Stomach (tissue), 9 donors: ENCODE results near the gene BATF. TPM values are rescaled to one million over a fixed set of nuclear protein-coding genes. Genes with fewer than 3 reads are reported as not detected.

Experiments used
- DNase-seq, 2 donors: peaks; one replicate each; pipeline versions ENCODE4 v3.0.0 to v3.0.0-alpha.2; 2013 to 2019
- H3K27ac ChIP-seq, 5 donors: fragments of 200-600 bp in 4 of 5; sonication (generic) in 4 of 5; one replicate each; pipeline ENCODE4 v1.5.1; 2013 to 2019; ENCODE audit warnings: mild to moderate bottlenecking in 1 of 5, moderate library complexity in 1 of 5
- H3K27me3 ChIP-seq, 3 donors: fragments of 200-600 bp; sonication (generic); one replicate each; pipeline ENCODE4 v1.5.1; 2017 to 2019; ENCODE audit warnings: mixed run types in 1 of 3
- H3K36me3 ChIP-seq, 4 donors: fragments of 200-600 bp; sonication (generic); 1 replicate in 3 of 4; 2 replicates in 1 of 4; pipeline ENCODE4 v1.5.1; 2016 to 2019
- H3K4me1 ChIP-seq, 4 donors: fragments of 200-600 bp; sonication (generic); one replicate each; pipeline ENCODE4 v1.5.1; 2016 to 2019
- H3K4me3 ChIP-seq, 4 donors: fragments of 200-600 bp; sonication (generic) in 3 of 4; one replicate each; pipeline ENCODE4 v1.5.1; 2016 to 2019; ENCODE audit warnings: mild to moderate bottlenecking in 1 of 4
- H3K9me3 ChIP-seq, 4 donors: fragments of 200-600 bp; sonication (generic); one replicate each; pipeline ENCODE4 v1.5.1; 2016 to 2019
- EP300 ChIP-seq: sonication (generic); formaldehyde crosslinking; IDR thresholded peaks from one replicate; pipeline ENCODE4 v1.6.1; 2017; ENCODE audit warnings: antibody characterized with exemption
- POLR2A ChIP-seq, 4 donors: fragments of 450-650 bp; IDR thresholded peaks; one replicate each; pipeline ENCODE4 v1.6.1; 2016; ENCODE audit warnings: antibody characterized with exemption in 4 of 4, control low read depth in 2 of 4, mild to moderate bottlenecking in 1 of 4, moderate library complexity in 1 of 4
- POLR2AphosphoS5 ChIP-seq, 3 donors: sonication (generic); formaldehyde crosslinking; IDR thresholded peaks; one replicate each; pipeline ENCODE4 v1.6.1; 2016; ENCODE audit warnings: antibody characterized with exemption in 3 of 3
- WGBS, 5 donors: extraction: QIAGEN DNeasy Blood & Tissue Kit in 3 of 5; methylation state at CpG; one replicate each; pipeline versions ENCODE4 v1.1.5 to v1.1.7; 2013 to 2018; 5-methylcytosine and 5-hydroxymethylcytosine counted together
- intact Hi-C: fragments of 100-400 bp; cut with DNase I; formaldehyde crosslinking; loops from one replicate; pipeline ENCODE4 v1.15.1; 2023; ENCODE audit warnings: low total_unique reads
- polyA plus RNA-seq, 3 donors: library from polyadenylated mRNA; stranded (reverse); fragments of 200-250 nt; gene quantifications; one replicate each; pipeline ENCODE4 v1.2.3, GENCODE V29; 2013
- total RNA-seq, 5 donors: library from RNA; depleted of rRNA; stranded (reverse); fragments of >200 nt; gene quantifications; one replicate each; pipeline versions ENCODE4 v1.1.0 to v1.2.3, GENCODE V29; 2014 to 2016
- TF ChIP-seq, protein P1 (sequence below), 7 experiments: fragments of 450-650 bp in 4 of 7; fragments of 200-600 bp in 3 of 7; sonication (generic) in 3 of 7; IDR thresholded peaks; one replicate each; pipeline ENCODE4 v1.5.1; 2016 to 2019; ENCODE audit warnings: antibody characterized with exemption in 7 of 7, control low read depth in 2 of 7, mild to moderate bottlenecking in 1 of 7
- donor health status: healthy with polysubstance abuse.
- donor health status: Bipolar disorder and iron deficiency.
- donor health status: healthy.

The BATF gene
- total and polyA plus RNA-seq, 8 donors, result 1.3 to 17.7 (median 7.4) TPM; not detected in 2

DNA sequence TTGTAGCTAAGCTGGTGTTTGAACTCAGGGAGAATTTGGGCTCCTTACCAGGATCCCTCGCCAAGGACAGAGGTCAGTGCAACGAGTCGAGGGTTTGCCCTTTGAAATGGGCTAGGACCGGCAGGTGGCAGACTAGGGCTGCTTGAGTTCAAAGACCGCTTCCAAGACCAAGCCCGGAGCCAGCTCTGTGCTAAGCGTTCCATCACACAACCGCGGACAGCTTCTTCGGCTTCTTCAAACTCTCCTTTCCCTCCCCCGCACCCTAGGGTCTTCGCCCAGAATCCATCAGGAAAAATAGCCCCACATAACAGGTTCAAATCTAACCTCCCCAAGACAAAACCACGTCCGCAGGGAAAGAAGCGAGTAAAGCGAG lies 55.4 kb downstream of the BATF start:
- Histone ChIP-seq H3K27ac (peak overlapping the region; percentile 52 to 82 (median 77)), H3K4me3 (peak overlapping the region; percentile 51 to 61 (median 56)), H3K27me3 (peaks cover 0 to 12% (median 0%) of the 10 kb centered on the region in 3 donors), H3K9me3 (no peaks in the 10 kb centered on the region), H3K36me3 (no peaks in the 10 kb centered on the region), H3K4me1 (peaks cover 13 to 36% (median 31%) of the 10 kb centered on the region in 4 donors)
- TF ChIP-seq EP300 (no peak), POLR2AphosphoS5 (IDR thresholded peaks at IDR 0.05) (peak in 1 of 3 donors; percentile 39), POLR2A (IDR thresholded peaks at IDR 0.05) (no peak)
- TF ChIP-seq, protein P1, sequence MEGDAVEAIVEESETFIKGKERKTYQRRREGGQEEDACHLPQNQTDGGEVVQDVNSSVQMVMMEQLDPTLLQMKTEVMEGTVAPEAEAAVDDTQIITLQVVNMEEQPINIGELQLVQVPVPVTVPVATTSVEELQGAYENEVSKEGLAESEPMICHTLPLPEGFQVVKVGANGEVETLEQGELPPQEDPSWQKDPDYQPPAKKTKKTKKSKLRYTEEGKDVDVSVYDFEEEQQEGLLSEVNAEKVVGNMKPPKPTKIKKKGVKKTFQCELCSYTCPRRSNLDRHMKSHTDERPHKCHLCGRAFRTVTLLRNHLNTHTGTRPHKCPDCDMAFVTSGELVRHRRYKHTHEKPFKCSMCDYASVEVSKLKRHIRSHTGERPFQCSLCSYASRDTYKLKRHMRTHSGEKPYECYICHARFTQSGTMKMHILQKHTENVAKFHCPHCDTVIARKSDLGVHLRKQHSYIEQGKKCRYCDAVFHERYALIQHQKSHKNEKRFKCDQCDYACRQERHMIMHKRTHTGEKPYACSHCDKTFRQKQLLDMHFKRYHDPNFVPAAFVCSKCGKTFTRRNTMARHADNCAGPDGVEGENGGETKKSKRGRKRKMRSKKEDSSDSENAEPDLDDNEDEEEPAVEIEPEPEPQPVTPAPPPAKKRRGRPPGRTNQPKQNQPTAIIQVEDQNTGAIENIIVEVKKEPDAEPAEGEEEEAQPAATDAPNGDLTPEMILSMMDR (IDR thresholded peaks at IDR 0.05), result peak in 5 of 7 experiments; percentile 42 to 70 (median 68)
- 0 to 1% (median 1%) methylated on average over 7 to 16 of the region's 16 CpGs for WGBS, 5 donors
- DNase-seq, result peak; percentile 86 to 91
- intact Hi-C loops, result loop anchor here (5.0 kb wide), 1 partner anchor 75 kb away; no protein-coding TSS in a partner anchor

DNA sequence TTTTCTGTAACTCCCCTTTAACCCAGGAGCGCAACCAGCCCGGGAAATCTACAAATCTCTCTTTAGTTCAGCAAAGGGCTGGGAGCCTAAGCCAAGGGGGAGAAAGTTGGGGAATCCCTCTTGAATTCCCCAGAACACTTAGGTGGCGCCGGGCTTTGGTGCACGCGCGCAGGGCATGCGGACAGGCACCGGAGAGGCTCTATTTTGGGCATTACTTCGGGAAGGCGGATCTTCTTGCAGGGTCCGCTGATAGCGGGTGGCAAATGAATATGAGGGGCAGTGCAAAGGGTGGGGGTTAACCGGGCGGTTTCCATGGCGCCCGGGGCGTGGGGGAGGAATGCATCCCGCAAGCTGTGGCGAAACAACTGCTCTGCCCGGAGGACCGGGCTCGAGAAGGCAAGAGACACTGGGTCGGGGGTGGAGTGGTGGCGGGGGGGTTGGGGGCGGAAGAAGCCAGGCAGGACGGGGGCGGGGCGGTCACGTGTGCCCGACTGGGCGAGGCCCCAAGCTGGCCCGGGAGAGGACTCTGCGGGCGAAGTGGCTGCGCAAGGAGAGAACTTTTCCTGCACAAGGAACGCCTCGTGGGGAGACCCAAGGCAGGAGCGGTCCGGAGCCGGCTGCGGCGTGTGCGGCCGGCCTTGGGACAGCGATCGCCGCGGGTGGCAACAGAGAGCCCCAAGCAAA lies 56.0 kb downstream of the BATF start, which contains the start of gene FLVCR2:
Gene FLVCR2, plus strand, starts transcription at position 519 of the 684 bp plus-strand sequence. CDS start 353 bp downstream, outside the sequence.
- peak; percentile 74 to 87 for DNase-seq
- WGBS, 5 donors, result 0 to 4% (median 1%) methylated on average over 43 to 49 of the region's 49 CpGs

DNA sequence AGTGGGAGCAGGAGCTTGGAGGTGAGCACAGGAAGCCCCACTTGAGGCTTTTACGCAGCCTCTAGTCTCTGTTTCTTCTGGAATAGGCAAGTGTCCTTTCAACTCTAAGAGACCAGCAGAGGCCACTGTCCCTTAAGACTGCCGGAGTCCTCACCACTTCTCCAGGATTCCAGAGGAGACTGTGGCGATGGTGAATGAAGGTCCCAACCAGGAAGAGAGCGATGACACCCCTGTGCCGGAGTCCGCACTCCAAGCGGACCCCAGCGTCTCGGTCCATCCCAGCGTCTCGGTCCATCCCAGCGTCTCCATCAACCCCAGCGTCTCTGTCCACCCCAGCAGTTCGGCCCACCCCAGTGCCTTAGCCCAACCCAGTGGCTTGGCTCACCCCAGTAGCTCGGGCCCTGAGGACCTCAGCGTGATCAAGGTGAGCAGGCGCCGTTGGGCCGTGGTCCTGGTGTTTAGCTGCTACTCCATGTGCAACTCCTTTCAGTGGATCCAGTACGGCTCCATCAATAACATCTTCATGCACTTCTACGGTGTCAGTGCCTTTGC lies 56.6 kb downstream of the BATF start:
- H3K27ac ChIP-seq, result peak overlapping the region; percentile 50 to 82 (median 77)
- no peak for DNase-seq
- H3K36me3 ChIP-seq, result no peaks in the 10 kb centered on the region
- peak overlapping the region; percentile 51 to 61 (median 56) for H3K4me3 ChIP-seq
- no peak for TF ChIP-seq POLR2AphosphoS5 (IDR thresholded peaks at IDR 0.05)
- TF ChIP-seq, protein P1 (IDR thresholded peaks at IDR 0.05), result no peak
- TF ChIP-seq POLR2A (IDR thresholded peaks at IDR 0.05), result no peak
- TF ChIP-seq EP300, result no peak
- no peaks in the 10 kb centered on the region for H3K9me3 ChIP-seq
- peaks cover 13 to 36% (median 31%) of the 10 kb centered on the region in 4 donors for H3K4me1 ChIP-seq
- peaks cover 0 to 10% (median 0%) of the 10 kb centered on the region in 3 donors for H3K27me3 ChIP-seq
- intact Hi-C loops, result loop anchor here (5.0 kb wide), 1 partner anchor 73 kb away; no protein-coding TSS in a partner anchor
- WGBS, 5 donors, result 26 to 36% (median 34%) methylated on average over 18 to 21 of the region's 21 CpGs

More for the DNA sequence above, 56.0 kb downstream of the BATF start, which contains the start of gene FLVCR2:
- Histone ChIP-seq H3K36me3 (no peaks in the 10 kb centered on the region), H3K4me3 (peak within 1 kb of the TSS; percentile 51 to 61 (median 56)), H3K27ac (peak within 1 kb of the TSS; percentile 52 to 82 (median 77)), H3K27me3 (peaks cover 0 to 7% (median 0%) of the 10 kb centered on the region in 3 donors), H3K9me3 (no peaks in the 10 kb centered on the region), H3K4me1 (peaks cover 13 to 36% (median 31%) of the 10 kb centered on the region in 4 donors)
- TF ChIP-seq, protein P1 (IDR thresholded peaks at IDR 0.05), result peak in 1 of 7 experiments; percentile 15
- TF ChIP-seq POLR2A (IDR thresholded peaks at IDR 0.05) (no peak), POLR2AphosphoS5 (IDR thresholded peaks at IDR 0.05) (peak in 1 of 3 donors; percentile 2)
- intact Hi-C loops, result loop anchor here (5.0 kb wide), 1 partner anchor 74 kb away; no protein-coding TSS in a partner anchor

DNA sequence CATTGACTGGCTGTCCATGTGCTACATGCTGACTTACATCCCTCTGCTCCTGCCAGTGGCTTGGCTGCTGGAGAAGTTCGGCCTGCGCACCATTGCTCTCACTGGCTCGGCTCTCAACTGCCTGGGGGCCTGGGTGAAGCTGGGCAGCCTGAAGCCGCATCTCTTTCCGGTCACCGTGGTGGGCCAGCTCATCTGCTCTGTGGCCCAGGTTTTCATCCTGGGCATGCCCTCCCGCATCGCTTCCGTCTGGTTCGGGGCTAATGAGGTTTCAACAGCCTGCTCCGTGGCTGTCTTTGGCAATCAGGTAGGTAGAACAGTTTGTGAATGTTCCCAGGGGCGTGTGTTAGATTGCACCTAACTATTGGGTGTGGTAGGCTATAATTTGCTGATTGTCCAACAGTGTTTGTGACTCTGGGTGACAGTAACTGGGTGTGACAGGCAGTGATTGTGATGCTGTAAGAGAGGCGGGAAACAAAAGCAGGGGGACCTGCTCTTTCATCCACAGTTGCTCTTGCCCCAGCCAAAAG lies 57.1 kb downstream of the BATF start:
- peak overlapping the region; percentile 51 to 61 (median 56) for H3K4me3 ChIP-seq
- no peaks in the 10 kb centered on the region for H3K36me3 ChIP-seq
- no peak for DNase-seq
- TF ChIP-seq POLR2AphosphoS5 (IDR thresholded peaks at IDR 0.05) (no peak), POLR2A (IDR thresholded peaks at IDR 0.05) (no peak), EP300 (no peak)
- TF ChIP-seq, protein P1 (IDR thresholded peaks at IDR 0.05), result no peak
- intact Hi-C loops, result loop anchor here (5.0 kb wide), 1 partner anchor 73 kb away; no protein-coding TSS in a partner anchor
- no peaks in the 10 kb centered on the region for H3K9me3 ChIP-seq
- H3K27me3 ChIP-seq, result peaks cover 0 to 14% (median 0%) of the 10 kb centered on the region in 3 donors
- WGBS, 5 donors, result 76 to 90% (median 82%) methylated on average over 13 of the region's 13 CpGs
- H3K4me1 ChIP-seq, result peaks cover 13 to 36% (median 31%) of the 10 kb centered on the region in 4 donors
- H3K27ac ChIP-seq, result peak overlapping the region in 2 of 5 donors; percentile 78 to 82
